GM12891 (cell line): ENCODE data around the gene MIA2.

Source experiments
- PAX5 ChIP-seq: IDR thresholded peaks from 2 replicates; pipeline ENCODE4 v1.6.1; 2011; ENCODE audit warnings: low read length, moderate library complexity, mild to moderate bottlenecking; ENCODE audit not compliant: insufficient read depth, severe bottlenecking
- POLR2A ChIP-seq: IDR thresholded peaks from 2 replicates; pipeline ENCODE4 v1.6.1; 2011; ENCODE audit warnings: low read depth, low read length, control low read depth

- TF ChIP-seq POLR2A (no peak), PAX5 (no peak)
These were observed 190.1 kb downstream of the MIA2 start for GRCh38 chr14:39423793-39424192.
